Prostate gland (tissue), 2 donors: ENCODE data around the gene TRIP11. TPM values are rescaled to one million over a fixed set of nuclear protein-coding genes. Genes with fewer than 3 reads are reported as not detected.

Source experiments
- DNase-seq: peaks from one replicate; pipeline ENCODE4 v3.0.0-alpha.2; 2019; ENCODE audit warnings: low spot score
- H3K27ac ChIP-seq, 2 donors: fragments of 200-600 bp; sonication (generic); 2 replicates each; pipeline ENCODE4 v1.5.1; 2017 to 2019
- H3K27me3 ChIP-seq: fragments of 200-600 bp; sonication (generic); replicated peaks from 2 replicates; pipeline ENCODE4 v1.5.1; 2019; ENCODE audit not compliant: insufficient read depth
- H3K36me3 ChIP-seq, 2 donors: fragments of 200-600 bp; sonication (generic); 1 replicate in 1 of 2; 2 replicates in 1 of 2; pipeline versions ENCODE4 v1.5.1 to v1.8.1; 2017 to 2019
- H3K4me1 ChIP-seq: fragments of 200-600 bp; sonication (generic); replicated peaks from 2 replicates; pipeline ENCODE4 v1.5.1; 2019
- H3K4me3 ChIP-seq, 2 donors: fragments of 200-600 bp; sonication (generic); 2 replicates each; pipeline ENCODE4 v1.5.1; 2017 to 2019
- H3K9me3 ChIP-seq: fragments of 200-600 bp; sonication (generic); 2 replicates; pipeline ENCODE4 v1.5.1; 2017
- CTCF ChIP-seq, 4 experiments: fragments of 200-600 bp in 2 of 4; fragments of 450-650 bp in 2 of 4; sonication (generic) in 2 of 4; IDR thresholded peaks; 1 replicate in 3 of 4; 2 replicates in 1 of 4; pipeline ENCODE4 v1.5.1; 2016 to 2019; ENCODE audit warnings: antibody characterized with exemption in 4 of 4, mild to moderate bottlenecking in 2 of 4, moderate library complexity in 2 of 4
- POLR2A ChIP-seq: fragments of 450-650 bp; IDR thresholded peaks from one replicate; pipeline ENCODE4 v1.6.1; 2016; ENCODE audit warnings: antibody characterized with exemption, mild to moderate bottlenecking
- POLR2AphosphoS5 ChIP-seq: sonication (generic); formaldehyde crosslinking; IDR thresholded peaks from one replicate; pipeline ENCODE4 v1.6.1; 2017; ENCODE audit warnings: antibody characterized with exemption
- WGBS: methylation state at CpG from one replicate; pipeline ENCODE4 v1.1.5; 2018; 5-methylcytosine and 5-hydroxymethylcytosine counted together
- intact Hi-C: fragments of 100-400 bp; cut with DNase I; formaldehyde crosslinking; loops from one replicate; pipeline ENCODE4 v1.14.2; 2022
- total RNA-seq, 2 donors: library from RNA; depleted of rRNA; stranded (reverse); fragments of >200 nt; gene quantifications; one replicate each; pipeline ENCODE4 v1.1.0, GENCODE V29; 2016

Gene TRIP11
- total RNA-seq, 2 donors from 2014 or later: 27.1 to 42.4 TPM

GRCh38 chr14:92012121-92012748 lies 27.6 kb downstream of the TRIP11 start:
- DNase-seq: no peak

DNA sequence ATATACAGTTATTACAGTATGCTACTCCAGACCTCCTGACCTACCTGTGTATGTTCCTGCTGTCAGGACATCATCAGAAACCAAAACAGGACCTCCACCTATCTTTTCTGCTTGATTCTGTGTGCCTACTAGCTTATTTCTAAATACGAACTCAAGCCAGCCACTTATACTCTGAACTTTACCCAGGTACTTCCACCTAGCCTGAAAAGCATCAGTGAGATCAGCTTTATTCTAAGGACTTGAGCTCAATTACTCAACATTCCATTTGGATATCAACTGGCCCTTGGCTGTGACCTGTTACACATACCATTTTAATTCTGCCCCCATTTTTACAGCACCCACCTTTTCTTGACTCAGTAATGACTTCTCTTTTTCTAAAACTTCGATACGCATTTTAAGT lies 29.2 kb downstream of the TRIP11 start:
- WGBS: 96% methylated on average over 3 of the region's 3 CpGs
- H3K36me3 ChIP-seq: peaks cover 4 to 7% of the 10 kb centered on the region in 2 donors

More at GRCh38 chr14:92012121-92012748, 27.6 kb downstream of the TRIP11 start:
- H3K9me3 ChIP-seq: no peaks in the 10 kb centered on the region
- intact Hi-C loops: no loop called here
- TF ChIP-seq POLR2AphosphoS5 (no peak), CTCF (IDR thresholded peaks at IDR 0.05) (no peak), POLR2A (no peak)
- WGBS: 69% methylated on average over 4 of the region's 4 CpGs
- no peak overlapping the region for H3K4me3 ChIP-seq
- H3K4me1 ChIP-seq: no peaks in the 10 kb centered on the region
- no peak overlapping the region for H3K27ac ChIP-seq
- no peaks in the 10 kb centered on the region for H3K27me3 ChIP-seq
- peaks cover 3 to 4% of the 10 kb centered on the region in 2 donors for H3K36me3 ChIP-seq

DNA sequence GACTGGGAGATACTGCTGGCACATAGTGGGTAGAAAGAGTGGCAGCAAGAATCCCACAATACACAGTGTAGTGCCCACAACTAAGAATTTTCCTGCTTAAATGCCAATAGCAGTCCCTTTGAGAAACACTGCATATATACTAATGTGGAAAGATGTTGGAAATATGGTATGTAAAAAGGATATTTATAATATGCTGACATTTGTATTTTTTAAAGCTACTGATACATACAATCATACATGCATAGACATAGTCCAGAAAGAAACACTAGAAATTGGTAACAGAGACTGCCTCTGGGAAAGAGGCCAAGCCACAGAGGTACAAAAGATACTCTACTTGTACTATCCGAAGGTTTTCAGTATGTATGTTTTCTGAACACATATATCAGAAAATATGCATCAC lies 30.3 kb downstream of the TRIP11 start:
- no peak for DNase-seq
- TF ChIP-seq POLR2AphosphoS5 (no peak), POLR2A (no peak), CTCF (IDR thresholded peaks at IDR 0.05) (no peak)
- Histone ChIP-seq H3K27me3 (no peaks in the 10 kb centered on the region), H3K4me3 (no peak overlapping the region), H3K27ac (no peak overlapping the region), H3K9me3 (no peaks in the 10 kb centered on the region), H3K36me3 (peaks cover 0 to 7% of the 10 kb centered on the region in 2 donors), H3K4me1 (no peaks in the 10 kb centered on the region)
- 40% methylated on average over 1 of the region's 1 CpG for WGBS
- intact Hi-C loops: no loop called here

More for the DNA sequence above, 29.2 kb downstream of the TRIP11 start:
- Histone ChIP-seq H3K9me3 (no peaks in the 10 kb centered on the region), H3K27me3 (no peaks in the 10 kb centered on the region), H3K4me1 (no peaks in the 10 kb centered on the region), H3K4me3 (no peak overlapping the region), H3K27ac (no peak overlapping the region)
- TF ChIP-seq POLR2A: no peak
- TF ChIP-seq POLR2AphosphoS5: no peak
- no peak for DNase-seq
- intact Hi-C loops: no loop called here

- intact Hi-C loops: no loop called here
- H3K4me1 ChIP-seq: no peaks in the 10 kb centered on the region
- TF ChIP-seq POLR2AphosphoS5 (no peak), POLR2A (no peak), CTCF (IDR thresholded peaks at IDR 0.05) (no peak)
- H3K36me3 ChIP-seq: peaks cover 0 to 7% of the 10 kb centered on the region in 2 donors
- no peaks in the 10 kb centered on the region for H3K27me3 ChIP-seq
- no peak for DNase-seq
- H3K4me3 ChIP-seq: no peak overlapping the region
- H3K9me3 ChIP-seq: no peaks in the 10 kb centered on the region
- no peak overlapping the region for H3K27ac ChIP-seq
- WGBS: 97% methylated on average over 5 of the region's 5 CpGs
Observed at GRCh38 chr14:92005019-92005418, 34.8 kb downstream of the TRIP11 start.

DNA sequence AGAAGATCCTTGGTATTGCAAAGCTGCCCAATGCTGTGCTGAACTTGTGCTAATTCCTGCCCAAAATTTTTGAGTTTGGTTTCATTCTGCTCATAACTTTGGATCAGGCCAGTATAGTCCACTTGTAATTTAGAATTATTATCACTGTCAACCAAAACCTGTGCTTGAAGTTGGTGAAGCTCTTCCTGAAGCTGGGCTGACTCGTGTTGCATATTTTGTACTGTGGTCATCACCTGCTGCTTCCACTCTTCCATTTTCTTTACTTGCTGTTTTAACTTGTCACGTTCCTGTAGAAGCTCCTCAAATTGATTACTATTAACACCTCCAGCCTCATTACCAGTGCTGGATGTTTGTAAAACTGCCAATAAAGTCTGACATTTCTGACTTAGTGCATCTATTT lies 35.8 kb downstream of the TRIP11 start:
- no peak for TF ChIP-seq POLR2A
- Histone ChIP-seq H3K4me1 (no peaks in the 10 kb centered on the region), H3K36me3 (peaks cover 0 to 7% of the 10 kb centered on the region in 2 donors), H3K4me3 (no peak overlapping the region), H3K27me3 (no peaks in the 10 kb centered on the region), H3K9me3 (no peaks in the 10 kb centered on the region), H3K27ac (no peak overlapping the region)
- DNase-seq: no peak
- intact Hi-C loops: no loop called here
- WGBS: 90% methylated on average over 2 of the region's 2 CpGs
